Measurements from ENCODE around the gene ELAVL4.

ELAVL4 gene

DNA sequence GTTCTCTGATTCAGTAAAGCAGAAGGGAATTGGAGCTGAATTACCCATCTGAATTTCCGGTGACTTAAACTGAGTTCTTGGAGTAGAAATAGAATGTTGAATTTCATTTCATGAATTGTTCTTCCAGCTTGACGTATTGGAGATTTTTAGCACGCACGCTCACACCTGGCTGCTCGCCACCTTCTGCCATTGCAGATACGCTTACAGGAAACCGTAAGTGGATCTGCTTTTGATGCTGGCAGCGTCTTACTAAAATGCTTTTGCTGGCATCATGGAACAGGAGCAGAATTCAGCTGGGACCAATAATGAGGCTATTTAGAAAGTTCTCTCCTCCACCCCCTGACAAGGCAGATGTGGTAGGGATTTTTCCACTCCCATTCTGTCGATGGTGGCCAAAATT lies 17.7 kb upstream of the ELAVL4 start:
- no peak overlapping the region for H3K27ac ChIP-seq
- TF ChIP-seq ZFX (IDR thresholded peaks at IDR 0.05) = no peak
- no peak for TF ChIP-seq CTCF (conservative IDR thresholded peaks at IDR 0.05)

- no peak for TF ChIP-seq CTCF (conservative IDR thresholded peaks at IDR 0.05)
- TF ChIP-seq ZFX (IDR thresholded peaks at IDR 0.05) = no peak
These were observed 13.0 kb upstream of the ELAVL4 start for GRCh38 chr1:50095716-50096115.

DNA sequence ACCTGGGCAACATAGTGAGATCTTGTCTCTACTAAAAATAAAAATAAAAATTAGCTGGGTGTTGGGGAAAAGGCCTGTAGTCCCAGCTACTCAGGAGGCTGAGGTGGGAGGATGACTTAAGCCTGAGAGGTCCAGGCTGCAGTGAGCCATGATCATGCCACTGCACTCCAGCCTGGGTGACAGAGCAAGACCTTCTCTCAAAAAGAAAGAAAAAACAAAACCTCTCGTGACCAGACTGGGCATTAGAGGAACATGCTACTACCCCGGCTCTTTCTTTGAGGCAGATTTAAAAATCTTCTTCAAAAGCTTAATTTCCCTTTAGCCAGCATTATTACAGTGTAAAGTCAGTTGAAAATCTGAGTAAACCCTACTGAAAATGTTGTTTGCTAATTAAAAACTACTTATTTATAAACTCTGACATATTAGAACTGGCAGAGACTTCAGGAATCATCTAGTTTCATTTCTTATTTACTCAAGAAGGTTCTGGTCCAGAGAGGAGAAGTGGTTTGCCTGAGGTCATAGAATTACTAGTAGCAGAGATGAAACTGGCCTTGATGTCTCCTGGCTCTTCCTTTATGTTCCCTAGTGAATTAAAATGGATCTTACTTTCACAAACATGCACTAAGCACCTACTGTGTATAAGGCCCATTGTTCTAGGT lies 11.6 kb upstream of the ELAVL4 start:
- no peak overlapping the region for H3K27ac ChIP-seq
- TF ChIP-seq ZFX (IDR thresholded peaks at IDR 0.05) (no peak), CTCF (conservative IDR thresholded peaks at IDR 0.05) (no peak)

More at GRCh38 chr1:50095716-50096115, 13.0 kb upstream of the ELAVL4 start:
- no peak overlapping the region for H3K27ac ChIP-seq

DNA sequence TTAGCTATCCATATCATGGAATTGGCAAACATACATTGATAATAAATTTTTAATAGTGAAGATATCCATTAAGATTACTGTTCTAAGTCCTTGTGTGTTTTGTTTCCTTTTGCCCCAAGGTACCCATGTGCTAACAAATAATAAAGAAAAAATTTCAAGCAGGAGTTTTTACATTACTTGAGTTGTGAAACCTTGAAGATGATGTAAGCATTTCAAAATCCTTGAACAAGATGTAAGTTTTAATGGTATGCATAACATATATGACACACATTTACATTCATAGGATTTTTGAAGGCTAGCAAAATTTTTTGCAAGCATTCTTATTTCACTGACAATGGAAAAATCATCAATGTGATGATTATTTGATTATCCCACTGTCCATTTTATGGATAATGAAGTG lies 10.9 kb upstream of the ELAVL4 start:
- H3K27ac ChIP-seq = no peak overlapping the region
- TF ChIP-seq ZFX (IDR thresholded peaks at IDR 0.05) (no peak), CTCF (conservative IDR thresholded peaks at IDR 0.05) (no peak)

DNA sequence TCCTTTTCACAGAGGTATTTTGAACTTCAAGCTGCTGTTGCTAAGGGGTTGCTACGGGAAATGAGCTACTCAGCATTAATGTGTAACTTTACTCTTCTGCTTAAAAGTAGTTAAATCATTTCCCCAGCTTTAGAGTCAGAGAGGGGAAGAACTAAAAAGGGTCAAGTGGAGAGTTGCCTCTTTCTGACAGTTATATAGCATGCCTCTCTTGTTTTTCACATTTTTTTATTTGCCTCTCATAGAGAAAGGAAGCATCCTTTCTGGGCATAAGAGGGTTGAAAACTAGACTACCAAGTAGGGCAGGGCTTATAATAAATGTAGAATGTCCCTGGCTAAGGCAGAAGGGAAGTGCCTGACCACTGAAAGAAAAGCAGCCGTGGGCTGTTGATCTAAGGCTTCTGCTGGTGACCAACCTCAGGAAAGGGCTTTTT lies 10.1 kb upstream of the ELAVL4 start:
- no peak overlapping the region for H3K27ac ChIP-seq
- no peak for TF ChIP-seq ZFX (IDR thresholded peaks at IDR 0.05)
- no peak for TF ChIP-seq CTCF (conservative IDR thresholded peaks at IDR 0.05)

- TF ChIP-seq CTCF (conservative IDR thresholded peaks at IDR 0.05) (peak; percentile 34), ZFX (IDR thresholded peaks at IDR 0.05) (no peak)
- H3K27ac ChIP-seq = no peak overlapping the region
These were observed 9.1 kb upstream of the ELAVL4 start for GRCh38 chr1:50099654-50100053.

GRCh38 chr1:50103615-50104081 lies 5.1 kb upstream of the ELAVL4 start:
- H3K27ac ChIP-seq = no peak overlapping the region
- no peak for TF ChIP-seq CTCF (conservative IDR thresholded peaks at IDR 0.05)
- TF ChIP-seq ZFX (IDR thresholded peaks at IDR 0.05) = no peak
